Measurements from ENCODE around the gene BAG5.

BAG5 gene

GRCh38 chr14:103545915-103546651, 16.4 kb downstream of the BAG5 start:
- no peaks in the 10 kb centered on the region for H3K27me3 Mint-ChIP-seq (ENCODE audit: low read depth)
- peaks cover 5% of the 10 kb centered on the region for H3K4me1 Mint-ChIP-seq
- TF ChIP-seq CTCF (IDR thresholded peaks at IDR 0.05; ENCODE audit: unreplicated experiment in 3 of 3), result no peak
- H3K27ac Mint-ChIP-seq, result no peak overlapping the region
- H3K9me3 Mint-ChIP-seq, result no peaks in the 10 kb centered on the region
- H3K4me3 Mint-ChIP-seq, result no peak overlapping the region
- H3K36me3 Mint-ChIP-seq (ENCODE audit: low read depth), result no peaks in the 10 kb centered on the region

- Mint-ChIP-seq H3K4me1 (peaks cover 10% of the 10 kb centered on the region), H3K27me3 (ENCODE audit: low read depth) (no peaks in the 10 kb centered on the region), H3K27ac (no peak overlapping the region), H3K9me3 (no peaks in the 10 kb centered on the region), H3K36me3 (ENCODE audit: low read depth) (no peaks in the 10 kb centered on the region), H3K4me3 (no peak overlapping the region)
- no peak for TF ChIP-seq CTCF (IDR thresholded peaks at IDR 0.05; ENCODE audit: unreplicated experiment in 3 of 3)
Measured at GRCh38 chr14:103545219-103545914, 17.1 kb downstream of the BAG5 start.

GRCh38 chr14:103544388-103545218, 17.9 kb downstream of the BAG5 start:
- no peak for TF ChIP-seq CTCF (IDR thresholded peaks at IDR 0.05; ENCODE audit: unreplicated experiment in 3 of 3)
- Mint-ChIP-seq H3K27ac (peak overlapping the region in 2 of 3 experiments; percentile 56 to 91), H3K4me1 (peaks cover 14% of the 10 kb centered on the region), H3K4me3 (no peak overlapping the region), H3K9me3 (no peaks in the 10 kb centered on the region), H3K27me3 (ENCODE audit: low read depth) (no peaks in the 10 kb centered on the region), H3K36me3 (ENCODE audit: low read depth) (no peaks in the 10 kb centered on the region)

- Mint-ChIP-seq H3K27ac (no peak overlapping the region), H3K9me3 (no peaks in the 10 kb centered on the region), H3K4me3 (no peak overlapping the region), H3K27me3 (ENCODE audit: low read depth) (no peaks in the 10 kb centered on the region), H3K4me1 (peaks cover 14% of the 10 kb centered on the region), H3K36me3 (ENCODE audit: low read depth) (no peaks in the 10 kb centered on the region)
- TF ChIP-seq CTCF (IDR thresholded peaks at IDR 0.05; ENCODE audit: unreplicated experiment in 3 of 3), result no peak
Measured at GRCh38 chr14:103543721-103544387, 18.6 kb downstream of the BAG5 start.

GRCh38 chr14:103543140-103543539, 19.3 kb downstream of the BAG5 start:
- Mint-ChIP-seq H3K9me3 (no peaks in the 10 kb centered on the region), H3K27me3 (ENCODE audit: low read depth) (no peaks in the 10 kb centered on the region), H3K36me3 (ENCODE audit: low read depth) (no peaks in the 10 kb centered on the region), H3K4me1 (peaks cover 14% of the 10 kb centered on the region), H3K4me3 (no peak overlapping the region), H3K27ac (no peak overlapping the region)
- no peak for TF ChIP-seq CTCF (IDR thresholded peaks at IDR 0.05; ENCODE audit: unreplicated experiment in 3 of 3)
